ENCODE data around the gene NFATC1.

The NFATC1 gene

GRCh38 chr18:79395761-79396404, at the start of gene NFATC1:
Gene NFATC1 (plus strand): TSS chr18:79395930. CDS start chr18:79396225, 295 bp downstream.
- no peak for DNase-seq

- no peak for DNase-seq
These were observed 49.7 kb upstream of the NFATC1 start for GRCh38 chr18:79345981-79346380.

DNA sequence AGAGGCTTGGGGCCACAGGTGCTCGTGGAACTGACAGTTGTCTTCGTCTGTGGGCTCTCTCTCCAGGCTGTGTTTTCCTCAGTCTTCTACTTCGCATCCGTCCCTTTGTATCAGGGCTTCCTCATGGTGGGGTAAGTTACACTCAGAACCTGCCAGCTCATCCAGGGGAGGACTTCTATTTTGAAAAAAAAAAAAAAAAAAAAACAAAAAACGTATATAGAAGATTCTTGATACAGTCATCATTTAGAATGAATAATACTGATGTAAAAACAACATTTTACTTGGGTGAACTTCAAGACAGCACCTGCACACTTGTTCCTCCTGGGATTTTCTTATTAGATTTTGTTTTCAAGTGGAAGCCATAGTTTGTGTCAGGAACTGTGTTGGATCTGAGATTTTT, 47.7 kb upstream of the NFATC1 start:
- no peak for DNase-seq

GRCh38 chr18:79352432-79352831, 43.3 kb upstream of the NFATC1 start:
- DNase-seq, result no peak

- no peak for DNase-seq
These were observed 42.5 kb upstream of the NFATC1 start for GRCh38 chr18:79353267-79353666.

GRCh38 chr18:79354350-79354749, 41.4 kb upstream of the NFATC1 start:
- no peak for DNase-seq

- no peak for DNase-seq
These were observed 40.0 kb upstream of the NFATC1 start for GRCh38 chr18:79355433-79356335.

GRCh38 chr18:79356435-79356834, 39.3 kb upstream of the NFATC1 start:
- no peak for DNase-seq

- DNase-seq, result no peak
These were observed 34.8 kb upstream of the NFATC1 start for GRCh38 chr18:79360933-79361332.

- DNase-seq, result no peak
These were observed 33.8 kb upstream of the NFATC1 start for GRCh38 chr18:79361766-79362522.

DNA sequence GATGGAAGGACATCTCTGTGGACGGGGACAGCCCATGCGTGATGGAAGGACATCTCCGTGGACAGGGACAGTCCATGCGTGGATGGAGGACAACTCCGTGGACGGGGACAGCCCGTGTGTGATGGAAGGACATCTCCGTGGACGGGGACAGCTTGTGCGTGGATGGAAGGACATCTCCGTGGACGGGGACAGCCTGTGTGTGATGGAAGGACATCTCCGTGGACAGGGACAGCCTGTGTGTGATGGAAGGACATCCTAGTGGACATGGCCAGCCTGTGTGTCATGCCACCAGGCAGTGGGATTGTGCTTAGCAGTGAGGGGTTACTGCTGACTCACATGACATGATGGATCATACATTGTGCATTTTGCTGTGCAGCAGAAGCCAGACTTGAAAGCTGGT, 30.0 kb upstream of the NFATC1 start:
- DNase-seq, result no peak

DNA sequence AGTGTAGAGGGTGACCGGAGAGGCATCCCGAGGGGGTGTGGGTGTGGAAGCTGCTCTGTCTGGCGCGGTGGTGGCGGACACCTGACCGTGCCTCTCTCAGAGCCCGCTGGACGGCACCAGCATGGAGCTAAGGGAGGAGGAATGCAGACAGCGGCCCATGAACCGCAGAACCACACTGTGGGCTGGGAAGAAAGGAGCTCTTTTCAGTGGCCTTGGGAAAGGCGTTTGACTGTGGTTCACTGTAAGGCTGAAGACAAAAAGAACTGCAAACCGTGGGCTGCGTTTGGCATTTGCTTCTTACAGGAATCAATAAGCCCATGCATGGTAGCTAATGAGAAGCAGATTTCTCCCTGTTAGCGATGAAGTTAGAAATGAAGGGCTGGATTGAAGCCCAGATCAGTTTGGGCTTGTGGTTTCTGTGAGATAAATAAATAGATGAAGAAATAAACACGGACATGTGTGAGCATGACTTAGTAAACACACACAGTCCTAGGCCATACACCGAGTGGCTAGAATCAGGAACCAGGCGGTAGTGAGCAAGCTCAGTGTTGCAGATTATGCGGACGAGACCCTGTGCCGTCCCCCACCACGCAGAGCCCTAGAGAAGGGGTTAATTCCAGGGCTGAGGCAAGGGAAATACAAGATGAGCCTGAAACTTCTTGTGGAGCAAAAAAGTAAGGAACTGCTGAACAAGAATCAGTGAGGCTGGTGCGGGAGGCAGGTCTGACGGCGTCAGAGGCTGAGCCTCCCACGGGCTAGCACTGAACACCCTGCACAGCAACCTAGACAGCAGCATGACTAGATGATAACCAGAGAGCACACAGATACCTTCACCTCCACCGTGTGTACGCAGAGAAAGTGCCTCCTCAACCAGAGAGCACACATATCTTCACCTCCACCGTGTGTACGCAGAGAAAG, 29.3 kb upstream of the NFATC1 start:
- no peak for DNase-seq

DNA sequence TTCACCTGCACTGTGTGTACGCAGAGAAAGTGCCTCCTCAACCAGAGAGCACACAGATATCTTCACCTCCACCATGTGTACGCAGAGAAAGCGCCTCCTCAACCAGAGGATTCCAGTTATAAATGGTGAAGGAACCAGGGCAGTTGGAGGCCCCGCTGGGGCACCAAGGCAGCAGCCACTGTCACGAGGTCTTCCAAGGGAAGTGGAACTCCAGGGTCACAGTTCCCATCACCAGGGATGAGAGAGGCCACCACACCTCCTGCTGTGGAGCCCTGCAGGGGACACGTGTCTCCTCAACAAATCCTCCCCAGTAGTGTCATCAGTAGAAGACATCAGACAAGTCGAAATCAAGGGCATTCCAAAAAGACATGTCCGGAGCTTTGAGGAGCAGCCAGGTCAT, 28.2 kb upstream of the NFATC1 start:
- no peak for DNase-seq

GRCh38 chr18:79367989-79368388, 27.7 kb upstream of the NFATC1 start:
- DNase-seq, result no peak

- peak; percentile 50 for DNase-seq
These were observed 27.0 kb upstream of the NFATC1 start for GRCh38 chr18:79368681-79369080.

DNA sequence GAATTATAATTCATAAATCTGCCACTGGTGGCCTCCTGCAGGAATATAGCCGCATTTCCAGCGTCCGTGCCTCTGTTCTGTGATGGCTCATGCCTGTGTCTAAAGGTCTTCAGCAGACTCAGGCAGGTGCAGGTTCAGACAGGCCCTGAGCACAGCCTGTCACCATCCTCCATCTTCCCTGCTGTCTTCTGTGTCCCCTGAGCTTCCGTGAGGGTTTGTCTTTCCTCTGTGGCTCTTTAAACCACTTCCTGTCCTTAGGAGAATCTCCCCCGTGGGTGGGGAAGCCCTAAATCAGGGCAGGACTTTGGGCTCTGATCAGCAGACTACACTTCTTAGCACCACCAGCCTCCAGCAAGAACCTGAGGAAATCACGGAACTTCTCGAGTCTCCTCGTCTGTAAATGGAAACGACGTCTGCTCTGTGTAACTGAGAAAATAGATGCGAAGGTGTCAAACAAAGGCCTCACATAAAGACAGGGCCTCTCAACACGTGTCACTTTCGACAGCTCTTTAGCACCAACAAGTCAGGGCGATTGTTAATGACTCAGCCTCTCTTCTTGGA, 24.1 kb upstream of the NFATC1 start:
- DNase-seq, result no peak

GRCh38 chr18:79372461-79372860, 23.3 kb upstream of the NFATC1 start:
- no peak for DNase-seq

DNA sequence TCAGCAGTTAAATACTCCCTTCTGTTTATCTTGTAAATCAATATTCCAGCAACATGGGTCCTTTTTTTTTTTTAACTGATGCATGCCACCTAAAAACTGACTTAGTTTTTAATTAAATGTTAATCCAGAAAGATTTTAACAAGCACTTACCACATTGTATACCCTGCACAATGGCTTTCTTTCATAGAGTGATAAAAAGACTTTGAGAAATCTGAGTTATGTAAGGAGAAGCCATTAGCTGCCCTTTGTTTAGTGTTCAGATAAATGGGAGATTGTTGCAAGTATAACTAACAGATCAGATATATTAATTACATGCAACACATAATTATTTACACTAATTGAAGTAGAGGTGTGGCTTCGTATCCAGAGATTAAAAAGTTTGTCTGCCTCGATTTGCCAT, 22.7 kb upstream of the NFATC1 start:
- DNase-seq, result no peak

GRCh38 chr18:79373736-79374135, 22.0 kb upstream of the NFATC1 start:
- no peak for DNase-seq

GRCh38 chr18:79374408-79375171, 21.1 kb upstream of the NFATC1 start:
- no peak for DNase-seq

DNA sequence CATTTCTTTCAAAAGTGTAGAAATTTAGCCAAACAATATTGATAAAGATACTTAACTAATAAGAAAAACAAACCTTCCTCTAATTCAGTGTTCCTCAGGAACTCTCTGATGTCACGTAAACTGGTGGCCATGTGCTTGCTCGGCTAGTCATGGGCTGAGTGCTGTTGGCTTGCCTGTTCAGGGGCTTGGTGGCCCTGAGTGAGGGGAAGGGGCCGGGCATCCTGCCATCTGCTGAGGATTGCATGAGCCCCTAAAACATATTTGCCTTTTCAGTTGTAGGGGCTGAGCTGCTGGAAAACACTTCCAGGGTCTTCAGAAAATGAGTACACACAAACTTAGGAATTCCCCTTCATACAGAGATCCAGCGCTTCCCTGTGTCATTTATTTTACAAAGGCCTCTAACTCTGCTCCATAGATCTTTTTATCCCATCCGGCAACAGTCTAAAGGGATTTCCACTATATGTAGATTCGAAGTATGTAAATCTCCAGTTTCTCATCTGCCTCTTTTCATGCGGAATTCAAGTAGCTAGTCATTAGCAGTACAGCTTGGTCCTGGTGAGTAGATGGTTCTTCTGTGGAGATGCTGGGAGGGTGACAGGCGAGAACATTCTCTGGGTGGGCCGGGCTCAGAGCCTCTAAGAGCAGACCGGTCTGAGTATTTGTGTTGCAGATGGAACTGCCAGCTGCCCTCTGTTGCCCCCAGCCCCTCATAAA, 20.1 kb upstream of the NFATC1 start:
- no peak for DNase-seq
